ENCODE results near the gene RAB11A. TPM values are rescaled to one million over a fixed set of nuclear protein-coding genes. Genes with fewer than 3 reads are reported as not detected.
A peak's percentile ranks its signal among the peaks of the same experiment; 100 is the strongest.
"Not testable (repeated sequence)": the region's sequence is repeated elsewhere in the genome, so short reads cannot be mapped to it uniquely, and the experiment has no call there.

Gene RAB11A
- total and polyA plus RNA-seq, 2 experiments from 2014 or later = 163 to 259 TPM

- H3K9me3 ChIP-seq (ENCODE audit: low read depth) = no peaks in the 10 kb centered on the region
- no peak for TF ChIP-seq CTCF (IDR thresholded peaks at IDR 0.05; ENCODE audit: low read depth, low read length)
- H3K27me3 ChIP-seq = no peaks in the 10 kb centered on the region
- peaks cover 3% of the 10 kb centered on the region for H3K4me1 ChIP-seq (ENCODE audit: low read depth)
- no peak for DNase-seq (ENCODE audit: low read depth in 1 of 2, low spot score in 1 of 2)
- H3K27ac ChIP-seq = no peak overlapping the region
- no peak overlapping the region for H3K4me3 ChIP-seq
- H3K36me3 ChIP-seq = no peaks in the 10 kb centered on the region
Measured at GRCh38 chr15:65867244-65867643, 2.0 kb upstream of the RAB11A start.

- H3K4me1 ChIP-seq (ENCODE audit: low read depth); DNase-seq (ENCODE audit: low read depth in 1 of 2, low spot score in 1 of 2); H3K9me3 ChIP-seq (ENCODE audit: low read depth); H3K27ac ChIP-seq; H3K36me3 ChIP-seq; H3K27me3 ChIP-seq; H3K4me3 ChIP-seq: not testable (repeated sequence)
Measured at GRCh38 chr15:65867933-65868332, 1.4 kb upstream of the RAB11A start.

- no peak for TF ChIP-seq CTCF (IDR thresholded peaks at IDR 0.05; ENCODE audit: low read depth, low read length)
- Histone ChIP-seq H3K4me1 (ENCODE audit: low read depth) (peaks cover 3% of the 10 kb centered on the region), H3K9me3 (ENCODE audit: low read depth) (no peaks in the 10 kb centered on the region), H3K27ac (peak overlapping the region; percentile 92), H3K36me3 (no peaks in the 10 kb centered on the region), H3K4me3 (peak overlapping the region; percentile 91), H3K27me3 (no peaks in the 10 kb centered on the region)
- no peak for DNase-seq (ENCODE audit: low read depth in 1 of 2, low spot score in 1 of 2)
Measured at GRCh38 chr15:65868546-65869125, 655 bp upstream of the RAB11A start.

- Histone ChIP-seq H3K4me3 (peak overlapping the region; percentile 91), H3K9me3 (ENCODE audit: low read depth) (no peaks in the 10 kb centered on the region), H3K27me3 (no peaks in the 10 kb centered on the region), H3K27ac (peak overlapping the region; percentile 92), H3K36me3 (no peaks in the 10 kb centered on the region), H3K4me1 (ENCODE audit: low read depth) (peaks cover 3% of the 10 kb centered on the region)
- peak; percentile 44 to 54 for DNase-seq (ENCODE audit: low read depth in 1 of 2, low spot score in 1 of 2)
- no peak for TF ChIP-seq CTCF (IDR thresholded peaks at IDR 0.05; ENCODE audit: low read depth, low read length)
Measured at GRCh38 chr15:65869954-65870871, 922 bp downstream of the RAB11A start.

- Histone ChIP-seq H3K36me3 (peaks cover 3% of the 10 kb centered on the region), H3K4me1 (ENCODE audit: low read depth) (peaks cover 3% of the 10 kb centered on the region), H3K9me3 (ENCODE audit: low read depth) (no peaks in the 10 kb centered on the region), H3K27me3 (no peaks in the 10 kb centered on the region), H3K4me3 (peak overlapping the region; percentile 91), H3K27ac (peak overlapping the region; percentile 92)
- TF ChIP-seq CTCF (IDR thresholded peaks at IDR 0.05; ENCODE audit: low read depth, low read length) = no peak
- peak in 1 of 2 donors; percentile 85 for DNase-seq (ENCODE audit: low read depth in 1 of 2, low spot score in 1 of 2)
Measured at GRCh38 chr15:65870889-65871533, 1.7 kb downstream of the RAB11A start.

- H3K27ac ChIP-seq = peak overlapping the region; percentile 92
Measured at GRCh38 chr15:65871886-65872285, 2.6 kb downstream of the RAB11A start.

GRCh38 chr15:65872596-65872995 lies 3.3 kb downstream of the RAB11A start:
- peak in 1 of 2 donors; percentile 41 for DNase-seq (ENCODE audit: low read depth in 1 of 2, low spot score in 1 of 2)
- H3K4me3 ChIP-seq; H3K4me1 ChIP-seq (ENCODE audit: low read depth); H3K9me3 ChIP-seq (ENCODE audit: low read depth); H3K27me3 ChIP-seq; H3K27ac ChIP-seq: not testable (repeated sequence)
- H3K36me3 ChIP-seq = peaks cover 14% of the 10 kb centered on the region

More at GRCh38 chr15:65871886-65872285, 2.6 kb downstream of the RAB11A start:
- not testable (repeated sequence) for H3K4me3 ChIP-seq; H3K4me1 ChIP-seq (ENCODE audit: low read depth); H3K36me3 ChIP-seq; H3K27me3 ChIP-seq; DNase-seq (ENCODE audit: low read depth in 1 of 2, low spot score in 1 of 2); H3K9me3 ChIP-seq (ENCODE audit: low read depth)
